Activated naive CD4-positive, alpha-beta T cell treated with anti-CD3 and anti-CD28 coated beads, Interleukin-2, amount 10 ng/mL, durations not matched to agents 7 days and 5 days (primary cell): ENCODE data around the gene PCBP3.

Experiments
- CTCF ChIA-PET: fragments of 350-600 bp; sonication (Branson Sonifier 250); formaldehyde crosslinking; loops from one replicate; lab custom pipeline; 2021; ENCODE audit warnings: antibody characterized with exemption; lab: Charles Lee
- DNase-seq: peaks from one replicate; pipeline ENCODE4 v3.0.0-alpha.2; 2020
- H3K27ac Mint-ChIP-seq: one replicate; pipeline ENCODE4 v1.8.0; 2021; ENCODE audit warnings: mild to moderate bottlenecking, moderate library complexity, mixed read lengths
- H3K27me3 Mint-ChIP-seq: one replicate; pipeline ENCODE4 v1.8.0; 2021; ENCODE audit warnings: mild to moderate bottlenecking, mixed read lengths
- H3K36me3 Mint-ChIP-seq: one replicate; pipeline ENCODE4 v1.8.0; 2021; ENCODE audit warnings: mixed read lengths
- H3K4me1 Mint-ChIP-seq: one replicate; pipeline ENCODE4 v1.8.0; 2021; ENCODE audit warnings: mixed read lengths
- H3K4me3 Mint-ChIP-seq: one replicate; pipeline ENCODE4 v1.8.0; 2021; ENCODE audit warnings: mild to moderate bottlenecking, moderate library complexity, mixed read lengths
- H3K9me3 Mint-ChIP-seq: one replicate; pipeline ENCODE4 v1.8.0; 2021; ENCODE audit warnings: mixed read lengths

Gene PCBP3

DNA sequence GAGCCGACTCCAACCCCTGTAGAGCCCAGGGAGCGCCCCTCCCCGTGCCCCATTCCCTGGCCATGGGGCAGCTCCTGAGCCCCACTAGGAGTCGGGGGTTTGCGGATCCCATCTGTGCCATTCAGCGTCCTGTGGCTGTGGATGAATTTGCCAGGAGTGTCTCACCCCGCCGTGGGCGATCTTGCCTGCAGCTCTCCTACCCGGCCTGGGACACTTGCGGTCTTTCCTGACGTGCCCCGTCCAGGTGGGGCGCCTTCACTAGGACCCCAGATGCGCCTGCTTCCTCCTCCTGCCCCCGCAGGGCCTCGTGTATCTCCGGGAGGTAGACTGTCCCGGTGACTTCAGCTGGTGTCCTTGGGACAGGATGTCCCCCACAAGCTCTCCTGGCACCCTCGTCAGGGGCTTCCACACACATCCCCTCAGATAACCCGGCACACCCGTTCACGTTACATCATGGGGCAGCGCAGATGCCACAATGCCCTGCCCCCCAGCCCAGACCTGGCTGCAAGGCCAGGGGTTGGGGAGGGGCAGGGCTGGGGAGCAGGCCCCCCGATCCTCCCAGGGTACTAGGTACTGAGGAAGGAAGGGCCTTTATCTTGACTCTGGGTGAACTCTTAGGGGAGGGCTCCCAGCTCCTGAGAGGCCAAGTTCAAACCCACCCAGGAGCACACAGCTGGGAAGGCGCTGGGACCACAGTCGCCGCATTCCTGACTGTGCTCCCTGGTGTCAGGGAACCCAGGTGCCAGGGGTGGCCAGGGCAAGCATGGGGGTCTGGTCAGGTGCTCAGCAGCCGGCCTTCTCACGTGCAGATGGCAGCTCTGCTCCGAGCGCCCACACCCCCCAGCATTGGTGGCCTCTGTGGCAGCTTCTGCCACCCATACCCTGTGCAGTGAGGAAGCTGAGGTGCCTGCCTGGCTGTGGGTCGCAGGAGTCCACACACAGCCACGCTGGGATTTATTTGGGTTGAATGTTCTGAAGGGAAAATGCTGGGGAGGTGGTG is 284.6 kb downstream of the PCBP3 start:
- Mint-ChIP-seq H3K27ac (no peak overlapping the region), H3K9me3 (no peaks in the 10 kb centered on the region), H3K36me3 (no peaks in the 10 kb centered on the region), H3K4me1 (no peaks in the 10 kb centered on the region), H3K4me3 (no peak overlapping the region), H3K27me3 (peaks cover 2% of the 10 kb centered on the region)
- CTCF ChIA-PET: no interaction called here
- no peak for DNase-seq

DNA sequence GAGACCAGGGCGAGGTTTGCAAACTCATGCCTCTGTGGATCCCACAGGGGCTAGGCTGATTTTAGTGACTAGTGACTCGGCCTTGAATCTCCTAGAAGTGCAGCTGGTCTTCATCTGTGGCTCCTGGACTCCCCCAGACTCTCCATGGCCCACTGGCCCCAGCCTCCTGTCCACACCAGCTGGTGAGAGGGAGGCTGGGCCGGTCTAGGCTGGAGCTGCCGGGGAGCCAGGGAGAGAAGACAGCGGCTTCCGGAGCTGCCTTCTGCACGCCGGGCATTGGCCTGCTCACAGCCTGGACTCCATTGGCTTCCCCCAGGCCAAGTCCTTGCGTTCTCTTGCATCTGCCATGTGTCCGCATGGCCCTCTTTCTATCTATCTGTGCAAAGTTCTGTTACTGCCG is 285.9 kb downstream of the PCBP3 start:
- no peaks in the 10 kb centered on the region for H3K27me3 Mint-ChIP-seq
- CTCF ChIA-PET: no interaction called here
- H3K4me3 Mint-ChIP-seq: no peak overlapping the region
- no peak for DNase-seq
- H3K4me1 Mint-ChIP-seq: no peaks in the 10 kb centered on the region
- no peaks in the 10 kb centered on the region for H3K36me3 Mint-ChIP-seq
- H3K9me3 Mint-ChIP-seq: no peaks in the 10 kb centered on the region
- no peak overlapping the region for H3K27ac Mint-ChIP-seq

DNA sequence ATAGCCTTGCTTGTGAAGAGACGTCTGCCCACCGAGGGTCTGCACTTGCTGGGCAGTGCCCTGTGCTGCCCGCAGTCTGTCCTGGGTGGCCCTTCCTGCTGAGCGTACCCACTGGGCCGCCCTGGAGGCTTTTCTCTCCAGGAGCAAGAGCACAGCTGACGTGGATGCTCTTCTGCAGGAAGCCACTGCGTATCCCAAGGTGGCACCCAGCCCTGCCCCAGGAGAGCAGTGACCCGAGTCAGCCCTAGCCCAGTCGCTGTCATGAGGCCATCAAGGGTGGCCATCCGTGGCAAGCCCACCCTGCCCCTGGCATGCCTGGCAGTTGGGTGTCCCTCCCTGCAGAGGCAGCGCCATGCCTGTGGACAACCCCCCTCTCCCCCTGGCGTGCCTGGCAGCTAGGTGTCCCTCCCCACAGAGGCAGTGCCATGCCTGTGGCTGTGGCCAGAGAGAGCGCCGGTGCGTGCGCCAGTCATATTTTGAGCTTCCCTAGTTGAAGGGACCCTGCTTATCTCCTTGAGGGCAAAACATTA is 286.8 kb downstream of the PCBP3 start:
- CTCF ChIA-PET: no interaction called here
- no peaks in the 10 kb centered on the region for H3K27me3 Mint-ChIP-seq

DNA sequence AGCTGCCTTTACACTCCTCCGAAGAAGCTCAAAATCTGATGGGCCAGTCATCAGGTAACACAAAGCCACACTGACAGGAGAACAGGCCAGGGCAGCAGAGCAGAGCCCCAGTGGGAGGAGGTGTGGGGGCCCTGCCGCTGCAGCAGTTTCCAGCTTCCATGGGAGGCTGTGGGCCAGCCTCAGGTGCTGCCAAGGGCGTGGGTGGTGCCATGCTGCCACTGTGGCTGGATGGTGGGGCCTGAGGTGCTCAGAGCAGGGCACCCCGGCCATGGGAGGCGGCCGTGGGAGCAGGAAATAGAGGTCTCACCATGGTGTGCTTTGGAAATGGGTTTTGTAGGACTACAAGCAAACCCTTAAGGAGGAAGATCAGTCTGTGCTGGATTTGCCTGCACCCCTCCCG is 287.3 kb downstream of the PCBP3 start:
- no peaks in the 10 kb centered on the region for H3K9me3 Mint-ChIP-seq
- no peaks in the 10 kb centered on the region for H3K27me3 Mint-ChIP-seq
- DNase-seq: no peak
- H3K4me1 Mint-ChIP-seq: no peaks in the 10 kb centered on the region
- H3K36me3 Mint-ChIP-seq: no peaks in the 10 kb centered on the region
- H3K27ac Mint-ChIP-seq: no peak overlapping the region
- no peak overlapping the region for H3K4me3 Mint-ChIP-seq
- CTCF ChIA-PET: no interaction called here

More for the DNA sequence above, 286.8 kb downstream of the PCBP3 start:
- DNase-seq: no peak
- Mint-ChIP-seq H3K9me3 (no peaks in the 10 kb centered on the region), H3K4me1 (no peaks in the 10 kb centered on the region), H3K4me3 (no peak overlapping the region), H3K27ac (no peak overlapping the region), H3K36me3 (no peaks in the 10 kb centered on the region)

DNA sequence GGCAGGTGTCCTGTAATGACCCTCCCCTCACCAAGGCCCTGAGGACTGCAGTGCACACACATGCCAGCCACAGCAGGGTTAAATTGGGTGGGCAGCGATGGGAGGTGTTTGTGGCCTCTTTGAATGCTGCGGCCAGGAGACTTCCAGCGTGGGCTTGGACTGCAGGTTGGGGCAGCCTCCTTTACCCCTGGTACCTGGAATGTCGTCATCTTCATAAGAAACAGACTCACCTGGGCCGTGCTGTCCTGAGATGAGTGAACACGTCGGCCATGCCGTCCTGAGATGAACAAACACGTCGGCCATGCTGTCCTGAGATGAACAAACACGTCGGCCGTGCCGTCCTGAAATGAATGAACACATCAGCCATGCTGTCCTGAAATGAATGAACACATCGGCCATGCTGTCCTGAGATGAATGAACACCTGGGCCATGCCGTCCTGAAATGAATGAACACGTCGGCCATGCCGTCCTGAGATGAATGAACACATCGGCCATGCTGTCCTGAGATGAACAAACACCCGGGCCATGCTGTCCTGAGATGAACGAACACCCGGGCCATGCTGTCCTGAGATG is 288.0 kb downstream of the PCBP3 start:
- no peaks in the 10 kb centered on the region for H3K27me3 Mint-ChIP-seq

DNA sequence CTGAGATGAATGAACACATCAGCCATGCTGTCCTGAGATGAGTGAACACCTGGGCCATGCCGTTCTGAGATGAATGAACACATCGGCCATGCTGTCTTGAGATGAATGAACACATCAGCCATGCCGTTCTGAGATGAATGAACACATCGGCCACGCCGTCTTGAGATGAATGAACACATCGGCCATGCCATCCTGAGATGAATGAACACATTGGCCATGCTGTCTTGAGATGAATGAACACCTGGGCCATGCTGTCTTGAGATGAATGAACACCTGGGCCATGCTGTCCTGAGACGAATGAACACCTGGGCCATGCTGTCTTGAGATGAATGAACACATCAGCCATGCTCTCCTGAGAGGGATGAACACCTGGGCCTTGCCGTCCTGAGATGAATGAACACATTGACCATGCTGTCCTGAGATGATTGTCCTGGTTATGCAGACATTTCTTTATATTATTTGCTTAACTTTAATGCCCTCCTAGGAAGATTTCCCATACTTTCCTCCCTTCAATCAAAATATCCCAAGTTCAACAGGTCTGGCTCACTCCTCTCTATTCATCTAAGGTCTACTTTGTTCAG is 289.5 kb downstream of the PCBP3 start:
- H3K27ac Mint-ChIP-seq: no peak overlapping the region

More for the DNA sequence above, 288.0 kb downstream of the PCBP3 start:
- Mint-ChIP-seq H3K36me3 (no peaks in the 10 kb centered on the region), H3K4me3 (no peak overlapping the region), H3K4me1 (no peaks in the 10 kb centered on the region), H3K27ac (no peak overlapping the region), H3K9me3 (no peaks in the 10 kb centered on the region)
- no peak for DNase-seq
- CTCF ChIA-PET: no interaction called here

DNA sequence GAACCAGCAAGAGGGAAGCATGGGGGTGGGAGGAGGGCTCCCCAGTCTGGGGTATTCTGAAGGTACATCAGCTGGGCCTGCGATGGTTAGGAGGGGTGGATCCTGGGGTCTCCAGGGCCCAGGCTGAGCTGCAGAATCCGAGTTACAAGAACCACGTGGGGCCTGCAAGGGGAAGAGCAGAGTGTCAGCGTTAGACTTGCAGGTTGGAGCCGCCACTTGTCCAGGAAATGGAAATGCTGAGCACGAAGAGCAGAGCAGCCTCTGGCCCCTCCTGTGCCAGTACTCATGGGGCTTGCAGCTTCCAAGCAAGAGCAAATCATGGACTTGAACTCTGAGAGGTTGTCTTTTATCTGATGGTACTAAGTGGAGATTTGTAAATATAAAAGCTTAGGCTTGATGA is 290.6 kb downstream of the PCBP3 start:
- Mint-ChIP-seq H3K4me1 (no peaks in the 10 kb centered on the region), H3K36me3 (no peaks in the 10 kb centered on the region), H3K27me3 (peaks cover 4% of the 10 kb centered on the region), H3K9me3 (no peaks in the 10 kb centered on the region), H3K27ac (no peak overlapping the region), H3K4me3 (no peak overlapping the region)
- DNase-seq: no peak
- CTCF ChIA-PET: interaction anchor here (0.6 kb wide), 1 partner anchor 924 kb away, joined by 3 read pairs; no protein-coding TSS in a partner anchor

More for the DNA sequence above, 289.5 kb downstream of the PCBP3 start:
- H3K4me1 Mint-ChIP-seq: no peaks in the 10 kb centered on the region
- peaks cover 4% of the 10 kb centered on the region for H3K27me3 Mint-ChIP-seq
- H3K4me3 Mint-ChIP-seq: no peak overlapping the region
- H3K36me3 Mint-ChIP-seq: no peaks in the 10 kb centered on the region
- DNase-seq: no peak
- CTCF ChIA-PET: no interaction called here
- H3K9me3 Mint-ChIP-seq: no peaks in the 10 kb centered on the region

DNA sequence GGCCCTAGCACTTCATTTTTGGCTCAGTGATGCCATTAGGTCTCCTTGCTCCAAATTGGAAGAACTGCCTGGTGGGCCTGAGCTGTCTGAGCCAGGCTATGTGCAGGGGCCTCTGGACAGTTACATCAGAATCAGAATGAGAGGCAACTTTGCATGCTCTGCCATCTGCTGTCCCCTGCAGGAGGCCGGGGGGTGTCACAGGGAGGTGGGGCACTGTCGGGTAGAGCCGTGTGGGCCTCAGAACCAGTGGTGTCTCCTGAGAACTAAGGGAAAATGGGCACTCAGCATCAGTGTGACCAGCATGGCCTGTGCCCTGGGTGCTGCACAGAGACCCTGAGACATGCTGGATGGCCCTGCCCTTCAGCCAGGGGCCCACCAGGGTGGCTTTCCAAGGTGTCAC is 291.0 kb downstream of the PCBP3 start:
- Mint-ChIP-seq H3K36me3 (no peaks in the 10 kb centered on the region), H3K27me3 (peaks cover 4% of the 10 kb centered on the region), H3K9me3 (no peaks in the 10 kb centered on the region), H3K4me1 (no peaks in the 10 kb centered on the region), H3K4me3 (no peak overlapping the region), H3K27ac (no peak overlapping the region)
- CTCF ChIA-PET: interaction anchor here (0.6 kb wide), 1 partner anchor 924 kb away, joined by 3 read pairs; no protein-coding TSS in a partner anchor
- DNase-seq: no peak

DNA sequence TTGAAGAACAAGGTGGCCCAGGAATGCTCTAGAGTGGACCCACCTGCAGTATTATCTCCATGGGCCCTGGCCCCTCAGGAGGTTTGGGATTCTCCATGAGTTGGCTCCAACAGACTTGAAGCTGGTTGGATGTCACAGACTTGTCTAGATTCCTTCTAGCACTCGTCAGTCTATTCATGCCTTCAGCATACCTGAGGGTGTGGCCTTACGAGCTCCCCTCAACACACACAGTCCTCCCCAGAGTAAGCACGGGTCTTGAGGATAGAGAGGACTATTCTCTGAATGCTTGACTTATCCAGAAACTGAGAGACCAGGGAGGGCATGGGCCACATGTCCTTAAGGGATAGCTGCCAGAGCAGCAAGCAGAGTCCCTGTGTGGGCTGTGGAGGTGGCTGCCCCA is 292.1 kb downstream of the PCBP3 start:
- no peaks in the 10 kb centered on the region for H3K36me3 Mint-ChIP-seq
- no peak overlapping the region for H3K27ac Mint-ChIP-seq
- CTCF ChIA-PET: no interaction called here
- H3K4me3 Mint-ChIP-seq: no peak overlapping the region
- peaks cover 4% of the 10 kb centered on the region for H3K27me3 Mint-ChIP-seq
- no peaks in the 10 kb centered on the region for H3K4me1 Mint-ChIP-seq
- DNase-seq: no peak
- H3K9me3 Mint-ChIP-seq: no peaks in the 10 kb centered on the region

DNA sequence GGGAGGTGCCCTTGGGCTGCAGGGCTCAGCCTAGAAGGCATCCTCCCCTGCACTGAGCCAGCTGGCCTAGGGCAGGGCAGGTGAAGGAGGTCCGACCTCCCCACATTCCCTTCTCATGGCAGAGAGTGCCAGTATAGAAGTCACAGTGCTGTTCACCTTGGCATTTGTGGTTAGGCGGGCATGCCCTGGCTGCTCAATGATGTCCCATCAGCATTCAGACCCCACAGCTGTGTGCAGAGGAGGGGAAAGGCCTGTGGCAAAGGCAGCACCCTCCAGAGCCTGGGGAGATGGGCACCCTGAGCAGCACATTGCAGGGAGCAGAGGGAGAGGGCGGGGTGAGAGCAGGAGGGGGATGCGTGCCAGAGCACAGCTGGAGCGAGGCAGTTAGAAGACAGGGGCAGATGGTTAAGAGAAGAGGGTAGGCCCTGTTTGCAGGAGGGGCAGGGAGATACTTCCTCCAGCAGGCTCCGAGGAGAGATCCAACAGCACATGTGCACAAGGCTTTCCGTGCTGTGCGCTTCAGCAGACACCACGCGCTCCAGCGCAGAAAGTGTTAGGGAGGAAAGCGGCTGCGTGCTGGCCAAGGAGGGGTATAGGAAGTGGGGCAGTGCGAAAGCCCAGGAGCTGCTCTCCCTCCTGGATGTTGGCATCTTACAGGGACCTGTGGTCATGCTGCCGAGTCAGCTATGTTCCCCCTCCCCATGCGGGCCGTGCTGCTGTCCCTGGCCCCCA is 294.4 kb downstream of the PCBP3 start:
- H3K27ac Mint-ChIP-seq: no peak overlapping the region
- CTCF ChIA-PET: no interaction called here
- peaks cover 4% of the 10 kb centered on the region for H3K27me3 Mint-ChIP-seq
- no peaks in the 10 kb centered on the region for H3K9me3 Mint-ChIP-seq
- no peak for DNase-seq
- no peaks in the 10 kb centered on the region for H3K4me1 Mint-ChIP-seq
- no peak overlapping the region for H3K4me3 Mint-ChIP-seq
- H3K36me3 Mint-ChIP-seq: no peaks in the 10 kb centered on the region

DNA sequence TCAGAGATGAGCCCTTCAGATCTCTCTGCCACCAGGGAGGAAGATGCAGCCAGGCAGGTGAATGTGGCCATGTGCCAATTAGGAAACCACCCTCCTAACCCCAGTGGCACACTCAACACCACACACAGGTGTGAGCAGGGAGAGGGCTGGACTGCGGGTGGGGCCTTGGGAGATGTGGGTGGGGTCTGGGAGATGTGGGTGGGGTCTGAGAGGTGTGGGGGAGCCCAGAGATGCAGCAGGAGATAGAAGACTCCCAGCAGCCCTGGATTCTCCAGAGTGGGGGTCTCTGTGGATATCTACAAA is 294.9 kb downstream of the PCBP3 start:
- DNase-seq: no peak
- no peaks in the 10 kb centered on the region for H3K9me3 Mint-ChIP-seq
- CTCF ChIA-PET: no interaction called here
- H3K27ac Mint-ChIP-seq: no peak overlapping the region
- H3K4me1 Mint-ChIP-seq: no peaks in the 10 kb centered on the region
- H3K36me3 Mint-ChIP-seq: no peaks in the 10 kb centered on the region
- H3K4me3 Mint-ChIP-seq: no peak overlapping the region
- peaks cover 6% of the 10 kb centered on the region for H3K27me3 Mint-ChIP-seq

DNA sequence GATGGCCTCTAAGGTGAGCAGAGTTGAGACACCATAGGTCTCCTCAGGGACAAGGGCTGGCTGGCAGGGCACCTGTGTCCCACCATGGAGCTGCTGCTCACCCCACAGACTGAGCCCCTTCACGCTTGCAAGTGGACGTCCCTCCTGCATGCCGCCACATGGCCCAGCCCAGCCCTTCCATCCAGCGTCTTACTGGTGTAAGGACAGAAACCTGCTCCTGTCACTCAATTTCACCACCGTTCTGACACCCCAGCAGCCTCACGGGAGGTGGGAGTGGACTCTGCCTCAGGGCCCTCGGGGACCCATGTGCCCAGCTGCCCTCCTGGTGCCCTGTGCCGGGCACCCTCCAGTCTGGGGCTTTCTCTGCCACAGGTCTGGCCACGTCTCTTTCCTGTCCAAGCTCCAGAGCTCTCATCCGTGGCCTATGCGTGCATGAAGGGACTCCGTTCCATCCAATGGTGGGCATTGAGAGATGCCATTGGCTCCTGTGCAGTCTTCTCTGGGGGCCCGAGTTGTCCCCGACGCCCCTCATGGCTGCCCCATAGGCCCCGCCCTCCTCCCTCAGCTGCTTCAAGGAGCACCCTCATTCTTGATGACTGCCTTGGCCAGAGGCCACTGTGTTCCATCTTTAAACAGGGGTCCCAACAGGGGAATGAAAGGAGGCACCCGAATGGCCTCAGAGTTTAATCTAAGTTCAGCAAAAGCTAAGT is 295.4 kb downstream of the PCBP3 start:
- H3K4me3 Mint-ChIP-seq: no peak overlapping the region
- no peaks in the 10 kb centered on the region for H3K36me3 Mint-ChIP-seq
- H3K27ac Mint-ChIP-seq: no peak overlapping the region
- H3K9me3 Mint-ChIP-seq: no peaks in the 10 kb centered on the region
- CTCF ChIA-PET: no interaction called here
- peaks cover 7% of the 10 kb centered on the region for H3K27me3 Mint-ChIP-seq
- DNase-seq: no peak
- H3K4me1 Mint-ChIP-seq: no peaks in the 10 kb centered on the region

DNA sequence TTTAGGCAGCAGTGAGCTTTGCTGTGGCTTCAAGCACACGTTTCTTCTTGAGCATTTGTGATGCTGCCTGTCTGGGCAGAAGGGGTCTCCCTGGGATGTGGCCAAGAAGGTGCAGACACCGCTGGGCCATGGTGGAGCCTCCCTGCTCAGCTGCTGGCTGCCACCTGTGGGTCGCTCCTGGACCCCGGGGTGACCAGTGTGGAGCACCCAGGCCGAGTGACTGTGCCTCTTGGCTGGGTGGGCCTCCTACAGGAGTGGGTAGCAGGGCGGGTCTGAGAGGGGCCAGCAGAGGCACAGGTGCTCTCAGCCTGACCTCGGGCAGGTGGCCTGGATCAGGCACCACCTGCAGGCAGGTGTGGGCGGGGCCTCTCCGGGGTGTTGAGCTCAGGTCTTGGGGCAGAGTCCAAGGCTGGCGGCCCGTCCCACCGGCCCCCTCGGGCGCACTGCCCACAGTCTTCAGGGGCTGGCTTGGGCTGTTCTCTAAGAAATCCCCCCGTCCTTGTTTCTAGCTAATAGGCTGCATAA is 296.1 kb downstream of the PCBP3 start:
- DNase-seq: no peak
- H3K27ac Mint-ChIP-seq: no peak overlapping the region
- no peak overlapping the region for H3K4me3 Mint-ChIP-seq
- H3K27me3 Mint-ChIP-seq: peaks cover 7% of the 10 kb centered on the region
- no peaks in the 10 kb centered on the region for H3K36me3 Mint-ChIP-seq
- CTCF ChIA-PET: no interaction called here
- H3K4me1 Mint-ChIP-seq: no peaks in the 10 kb centered on the region
- no peaks in the 10 kb centered on the region for H3K9me3 Mint-ChIP-seq
